22Rv1 (cell line): ENCODE measurements around the gene C19orf67.

Source experiments
- CTCF ChIP-seq: fragments of 450-650 bp; IDR thresholded peaks from 2 replicates; pipeline ENCODE4 v1.5.1; 2017; ENCODE audit warnings: mild to moderate bottlenecking
- ZFX ChIP-seq: fragments of 450-650 bp; IDR thresholded peaks from 2 replicates; pipeline ENCODE4 v1.6.1; 2017; ENCODE audit warnings: antibody characterized with exemption, borderline replicate concordance

GRCh38 chr19:14082675-14082960 is 3.0 kb downstream of the C19orf67 start:
- TF ChIP-seq CTCF (no peak), ZFX (no peak)
